K562 (cell line): Measurements from ENCODE around the gene VTI1B. TPM values are rescaled to one million over a fixed set of nuclear protein-coding genes. Genes with fewer than 3 reads are reported as not detected.
"Not testable (repeated sequence)": the region's sequence is repeated elsewhere in the genome, so short reads cannot be mapped to it uniquely, and the experiment has no call there.

Experiments used
- ATAC-seq: fragments of 200-7000 bp; cut with Tn5 transposase; 3 replicates; pipeline ENCODE4 v1.9.1; 2020; ENCODE audit warnings: moderate library complexity
- BruUV-seq: library from RNA; stranded (reverse); fragments of 400-500 nt; replicated peaks from 2 replicates; lab custom pipeline; 2021; lab: Mats Ljungman, UMichigan
- CTCF ChIA-PET: fragments of 300-600 bp; formaldehyde crosslinking; extraction: SDS; loops from one replicate; lab custom pipeline; 2021; ENCODE audit warnings: low intra/inter-chr PET ratio; lab: Yijun Ruan, JAX
- POLR2A ChIA-PET: fragments of 300-600, 350-650 bp; sonication (Branson Sonifier 250); formaldehyde crosslinking; extraction: SDS; loops from one replicate; lab custom pipeline; 2021; ENCODE audit warnings: antibody characterized with exemption, inconsistent platforms; lab: Yijun Ruan, JAX
- DNase-seq, 4 experiments: peaks; one replicate each; pipeline versions ENCODE4 v3.0.0 to v3.0.0-alpha.2; 2011 to 2018; ENCODE audit warnings: low spot score in 3 of 4, mixed read lengths in 3 of 4; ENCODE audit errors: extremely low read depth in 1 of 4
- FAIRE-seq: peaks from 2 replicates; lab custom pipeline; 2011; peaks lifted over from hg19 to GRCh38; lab: Jason Lieb, UNC
- H2AFZ ChIP-seq: 2 replicates; pipeline ENCODE4 v1.6.0; 2011; ENCODE audit warnings: low read depth, low read length, control low read depth, inconsistent platforms
- H3K27ac ChIP-seq: fragments of 200-600 bp; 3 replicates; pipeline ENCODE4 v1.8.0; 2011; ENCODE audit warnings: low read depth, mild to moderate bottlenecking, control low read depth, inconsistent platforms, low read length, moderate library complexity, mixed read lengths; ENCODE audit errors: extremely low read depth
- H3K27me3 ChIP-seq, 2 experiments: fragments of 300-600 bp in 1 of 2; 2 replicates in 1 of 2; 3 replicates in 1 of 2; pipeline versions ENCODE4 v1.6.0 to v1.8.0; 2011; ENCODE audit warnings: inconsistent platforms in 2 of 2, low read length in 2 of 2, mild to moderate bottlenecking in 1 of 2, mixed read lengths in 1 of 2, moderate library complexity in 1 of 2; ENCODE audit not compliant: control insufficient read depth in 2 of 2, insufficient read depth in 2 of 2
- H3K36me3 ChIP-seq: fragments of 300-600 bp; 3 replicates; pipeline ENCODE4 v1.8.0; 2011; ENCODE audit warnings: mild to moderate bottlenecking, low read length, inconsistent platforms; ENCODE audit not compliant: control insufficient read depth, insufficient read depth
- H3K4me1 ChIP-seq, 2 experiments: fragments of 200-600 bp in 1 of 2; replicated peaks in 1 of 2; 2 replicates in 1 of 2; 3 replicates in 1 of 2; pipeline versions ENCODE4 v1.5.1 to v1.8.0; 2011; ENCODE audit warnings: inconsistent platforms in 2 of 2, low read length in 2 of 2, mild to moderate bottlenecking in 1 of 2, mixed read lengths in 1 of 2, moderate library complexity in 1 of 2; ENCODE audit not compliant: control insufficient read depth in 2 of 2, insufficient read depth in 2 of 2
- H3K4me2 ChIP-seq: 2 replicates; pipeline ENCODE4 v1.6.1; 2011; ENCODE audit warnings: low read length, control low read depth, inconsistent platforms, mixed read lengths; ENCODE audit not compliant: insufficient read depth
- H3K4me3 ChIP-seq: fragments of 200-600 bp; sonication (generic), shearing (Covaris generic); 2 replicates; pipeline ENCODE4 v1.5.1; 2016; ENCODE audit warnings: control low read depth, inconsistent platforms
- H3K79me2 ChIP-seq: fragments of 200-600 bp; 3 replicates; pipeline ENCODE4 v1.8.0; 2011; ENCODE audit warnings: low read length, inconsistent platforms; ENCODE audit not compliant: control insufficient read depth, insufficient read depth
- H3K9ac ChIP-seq, 2 experiments: 2 replicates each; pipeline versions ENCODE4 v1.6.0 to v1.6.1; 2011; ENCODE audit warnings: low read depth in 2 of 2, low read length in 2 of 2, control low read depth in 1 of 2, inconsistent platforms in 1 of 2, mild to moderate bottlenecking in 1 of 2, mixed read lengths in 1 of 2; ENCODE audit not compliant: insufficient read depth in 1 of 2
- H3K9me1 ChIP-seq: one replicate; pipeline ENCODE4 v1.6.0; 2011; ENCODE audit warnings: inconsistent platforms, mild to moderate bottlenecking, low read length, moderate library complexity; ENCODE audit not compliant: control insufficient read depth, insufficient read depth
- H3K9me3 ChIP-seq: replicated peaks from 2 replicates; pipeline ENCODE4 v1.5.1; 2011; ENCODE audit warnings: low read depth, low read length, inconsistent platforms; ENCODE audit not compliant: control insufficient read depth, insufficient read depth
- H4K20me1 ChIP-seq: replicated peaks from 2 replicates; pipeline ENCODE4 v1.6.1; 2011; ENCODE audit warnings: low read length, inconsistent platforms, mixed read lengths; ENCODE audit not compliant: control insufficient read depth, insufficient read depth
- CREB1 ChIP-seq, 2 experiments: sonication (generic) in 1 of 2; formaldehyde crosslinking in 1 of 2; IDR thresholded peaks; 2 replicates each; pipeline versions ENCODE4 v1.6.1 to v1.8.0; 2012 to 2022; ENCODE audit warnings: inconsistent platforms in 1 of 2, mild to moderate bottlenecking in 1 of 2, missing genetic modification reagents in 1 of 2, moderate library complexity in 1 of 2
- ZNF121 ChIP-seq: sonication (generic); formaldehyde crosslinking; conservative IDR thresholded peaks from 2 replicates; pipeline ENCODE4 v1.8.0; 2022; ENCODE audit warnings: missing genetic modification reagents
- WGBS: fragments of 100-300 bp; shearing (Covaris generic); methylation state at CpG from one replicate; pipeline ENCODE4 v1.1.6; 2016; ENCODE audit warnings: low coverage, mixed read lengths; ENCODE audit not compliant: insufficient coverage; ENCODE audit errors: missing lambda C conversion rate; 5-methylcytosine and 5-hydroxymethylcytosine counted together
- in situ Hi-C: fragments of 300-500 bp; cut with MboI; formaldehyde crosslinking; loops from 4 replicates; pipeline ENCODE4 v1.15.0; 2018; ENCODE audit warnings: inconsistent platforms, mixed read lengths
- intact Hi-C: fragments of 100-400 bp; cut with micrococcal nuclease; formaldehyde crosslinking; loops from 2 replicates; pipeline ENCODE4 v1.14.2; 2022
- polyA plus RNA-seq, 8 experiments: library from polyadenylated mRNA; depleted of rRNA in 4 of 8; stranded (reverse) in 5 of 8; unstranded in 3 of 8; fragments of >200 nt; fragmentation: Nextera tagmentation in 2 of 8; fragmentation: Illumina TruSeq in 1 of 8; extraction: Ambion mirVana in 2 of 8; extraction: Trizol in 1 of 8; gene quantifications; 2 replicates each; pipeline versions ENCODE4 v1.2.1 to v1.2.3, GENCODE V29; 2011 to 2014; ENCODE audit warnings: inconsistent platforms in 1 of 8, missing spikeins in 1 of 8
- total RNA-seq, 7 experiments: library from RNA; depleted of rRNA in 6 of 7; stranded (reverse); fragments of >200 nt in 6 of 7; fragmentation: Illumina TruSeq in 2 of 7; extraction: Trizol in 2 of 7; gene quantifications; 2 replicates each; pipeline versions ENCODE4 v1.2.1 to v1.2.3, GENCODE V29; 2011 to 2021; ENCODE audit warnings: low replicate concordance in 1 of 7

Gene VTI1B
- total and polyA plus RNA-seq, 9 of the 15 experiments (the other 6 are each of a cell fraction or from before 2014, with no cell fraction given): 7.8 to 69.8 (median 50.1) TPM

DNA sequence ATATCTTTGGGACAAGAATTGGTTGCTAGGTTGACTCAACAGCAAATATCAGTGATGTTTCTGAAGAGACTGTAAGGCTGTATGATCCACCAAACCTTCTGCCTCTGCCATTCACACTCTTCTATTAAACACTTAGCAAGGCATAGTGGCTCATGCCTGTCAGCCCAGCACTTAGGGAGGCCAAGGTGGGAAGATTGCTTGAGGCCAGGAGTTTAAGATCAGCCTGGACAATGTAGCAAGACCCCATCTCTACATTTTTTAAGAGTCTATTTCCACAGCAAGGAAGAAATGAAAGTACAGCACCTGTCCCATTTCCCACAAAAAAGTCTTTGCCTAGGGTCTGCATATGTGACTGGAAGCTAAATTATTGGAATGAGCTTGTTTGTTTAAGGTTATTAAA lies 46.9 kb downstream of the VTI1B start:
- Histone ChIP-seq H3K9me1 (no peaks in the 10 kb centered on the region), H3K27ac (no peak overlapping the region), H3K79me2 (no peaks in the 10 kb centered on the region), H3K27me3 (no peaks in the 10 kb centered on the region), H3K9ac (no peak overlapping the region), H4K20me1 (no peaks in the 10 kb centered on the region), H2AFZ (no peak overlapping the region), H3K4me2 (no peak overlapping the region), H3K4me3 (no peak overlapping the region), H3K36me3 (no peaks in the 10 kb centered on the region; the same call in 2 of the 3 replicates), H3K9me3 (no peaks in the 10 kb centered on the region), H3K4me1 (peaks cover 0 to 8% of the 10 kb centered on the region in 2 experiments; a peak in 3 of 5 replicates)
- ChIA-PET POLR2A (interaction anchor here (0.8 to 1.2 kb wide), 2 partner anchors 10 to 15 kb away, joined by 3 to 4 read pairs; no protein-coding TSS in a partner anchor), CTCF (no interaction called here)
- no TSS peak for BruUV-seq
- no peak for TF ChIP-seq CREB1 (IDR thresholded peaks at IDR 0.05)
- TF ChIP-seq CREB1 (CRISPR knock-in tag; IDR thresholded peaks at IDR 0.05): no peak
- TF ChIP-seq ZNF121 (CRISPR knock-in tag): peak; percentile 57; the same call in 1 of the 2 replicates
- FAIRE-seq: no peak
- no peak for DNase-seq
- ATAC-seq: no peak
- intact Hi-C loops (no loop called here), in situ Hi-C loops (no loop called here)

DNA sequence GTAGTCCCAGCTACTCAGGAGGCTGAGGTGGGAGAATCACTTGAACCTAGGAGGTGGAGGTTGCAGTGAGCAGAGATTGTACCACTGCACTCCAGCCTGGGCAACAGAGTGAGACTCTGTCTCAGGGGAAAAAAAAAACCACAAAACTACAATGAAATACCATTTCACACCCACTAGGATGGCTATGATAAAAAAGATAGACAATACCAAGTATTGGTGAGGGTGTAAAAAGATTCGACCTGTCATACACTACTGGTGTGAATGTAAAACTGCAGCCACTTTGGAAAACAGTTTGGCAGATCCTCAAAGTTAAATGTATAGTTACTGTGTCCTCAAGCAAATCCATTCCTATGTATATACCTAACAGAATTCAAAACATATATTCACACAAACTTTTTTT lies 48.3 kb downstream of the VTI1B start:
- in situ Hi-C loops, H3K79me2 ChIP-seq, BruUV-seq: not testable (repeated sequence)

More for the DNA sequence above, 48.3 kb downstream of the VTI1B start:
- H3K36me3 ChIP-seq, H3K4me2 ChIP-seq, H3K4me3 ChIP-seq, H3K27me3 ChIP-seq, H2AFZ ChIP-seq, FAIRE-seq, CTCF ChIA-PET, H3K9me1 ChIP-seq, H3K9ac ChIP-seq, H4K20me1 ChIP-seq, ATAC-seq, intact Hi-C loops, H3K27ac ChIP-seq, H3K9me3 ChIP-seq, DNase-seq: not testable (repeated sequence)
- H3K4me1 ChIP-seq: peaks cover 0 to 15% of the 10 kb centered on the region in 2 experiments; a peak in 3 of 5 replicates
- WGBS: 29% methylated on average over 1 of the region's 1 CpG
- POLR2A ChIA-PET: interaction anchor here (0.6 kb wide), 1 partner anchor 38 kb away, joined by 3 read pairs; no protein-coding TSS in a partner anchor
